WTC11 (cell line): Measurements from ENCODE around the gene LAMC1.

Experiments
- GABPB1 ChIP-seq: sonication (generic); formaldehyde crosslinking; IDR thresholded peaks from 2 replicates; pipeline ENCODE4 v1.8.1; 2023; ENCODE audit warnings: mild to moderate bottlenecking, missing genetic modification reagents
- TF ChIP-seq, protein P1 (sequence below): fragments of 200-600 bp; IDR thresholded peaks from 2 replicates; pipeline ENCODE4 v1.8.0; 2022; ENCODE audit warnings: antibody characterized with exemption
- TF ChIP-seq, protein P2 (sequence below): sonication (generic); formaldehyde crosslinking; IDR thresholded peaks from 2 replicates; pipeline ENCODE4 v1.8.0; 2022; ENCODE audit warnings: mild to moderate bottlenecking, missing genetic modification reagents
- TF ChIP-seq, protein P3 (sequence below): sonication (generic); formaldehyde crosslinking; IDR thresholded peaks from 2 replicates; pipeline ENCODE4 v1.8.1; 2023; ENCODE audit warnings: mild to moderate bottlenecking, missing genetic modification reagents, borderline replicate concordance

DNA sequence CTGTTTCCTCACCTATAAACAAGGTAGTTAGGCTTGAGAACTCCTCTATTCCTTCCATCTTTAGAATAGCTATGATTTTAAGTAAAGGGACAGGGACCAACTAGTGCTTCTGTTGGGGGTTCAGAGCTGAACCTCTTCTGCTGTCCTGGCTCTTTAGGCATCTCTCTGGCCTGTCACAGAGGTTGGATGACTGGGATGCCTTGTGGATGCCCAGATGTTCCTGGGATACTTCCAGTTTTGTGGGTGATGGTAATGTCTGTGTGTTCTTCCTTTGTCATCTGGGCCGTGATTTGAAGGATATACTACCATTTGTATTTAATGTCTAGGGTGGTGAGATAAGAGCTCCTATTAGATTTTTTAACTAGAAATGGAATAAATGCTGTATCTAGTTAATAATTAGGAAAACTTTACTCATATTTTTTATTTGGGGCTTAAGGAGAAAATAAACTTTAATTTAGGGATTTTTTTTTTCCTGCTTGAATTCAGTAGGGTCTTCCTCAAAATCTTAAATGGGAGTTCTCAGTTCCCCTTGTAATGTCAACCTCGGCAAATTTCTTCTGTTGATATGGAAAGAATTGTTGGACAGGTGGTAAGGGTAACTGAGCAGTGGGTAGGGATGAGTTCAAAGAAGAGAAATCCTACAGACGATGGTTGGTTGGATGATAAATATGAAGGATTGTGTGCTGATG lies 47.2 kb downstream of the LAMC1 start:
- TF ChIP-seq, protein P1, sequence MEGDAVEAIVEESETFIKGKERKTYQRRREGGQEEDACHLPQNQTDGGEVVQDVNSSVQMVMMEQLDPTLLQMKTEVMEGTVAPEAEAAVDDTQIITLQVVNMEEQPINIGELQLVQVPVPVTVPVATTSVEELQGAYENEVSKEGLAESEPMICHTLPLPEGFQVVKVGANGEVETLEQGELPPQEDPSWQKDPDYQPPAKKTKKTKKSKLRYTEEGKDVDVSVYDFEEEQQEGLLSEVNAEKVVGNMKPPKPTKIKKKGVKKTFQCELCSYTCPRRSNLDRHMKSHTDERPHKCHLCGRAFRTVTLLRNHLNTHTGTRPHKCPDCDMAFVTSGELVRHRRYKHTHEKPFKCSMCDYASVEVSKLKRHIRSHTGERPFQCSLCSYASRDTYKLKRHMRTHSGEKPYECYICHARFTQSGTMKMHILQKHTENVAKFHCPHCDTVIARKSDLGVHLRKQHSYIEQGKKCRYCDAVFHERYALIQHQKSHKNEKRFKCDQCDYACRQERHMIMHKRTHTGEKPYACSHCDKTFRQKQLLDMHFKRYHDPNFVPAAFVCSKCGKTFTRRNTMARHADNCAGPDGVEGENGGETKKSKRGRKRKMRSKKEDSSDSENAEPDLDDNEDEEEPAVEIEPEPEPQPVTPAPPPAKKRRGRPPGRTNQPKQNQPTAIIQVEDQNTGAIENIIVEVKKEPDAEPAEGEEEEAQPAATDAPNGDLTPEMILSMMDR, result no peak
- TF ChIP-seq, protein P2, sequence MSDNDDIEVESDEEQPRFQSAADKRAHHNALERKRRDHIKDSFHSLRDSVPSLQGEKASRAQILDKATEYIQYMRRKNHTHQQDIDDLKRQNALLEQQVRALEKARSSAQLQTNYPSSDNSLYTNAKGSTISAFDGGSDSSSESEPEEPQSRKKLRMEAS (CRISPR knock-in tag), result no peak
- no peak for TF ChIP-seq GABPB1 (CRISPR knock-in tag)
- TF ChIP-seq, protein P3, sequence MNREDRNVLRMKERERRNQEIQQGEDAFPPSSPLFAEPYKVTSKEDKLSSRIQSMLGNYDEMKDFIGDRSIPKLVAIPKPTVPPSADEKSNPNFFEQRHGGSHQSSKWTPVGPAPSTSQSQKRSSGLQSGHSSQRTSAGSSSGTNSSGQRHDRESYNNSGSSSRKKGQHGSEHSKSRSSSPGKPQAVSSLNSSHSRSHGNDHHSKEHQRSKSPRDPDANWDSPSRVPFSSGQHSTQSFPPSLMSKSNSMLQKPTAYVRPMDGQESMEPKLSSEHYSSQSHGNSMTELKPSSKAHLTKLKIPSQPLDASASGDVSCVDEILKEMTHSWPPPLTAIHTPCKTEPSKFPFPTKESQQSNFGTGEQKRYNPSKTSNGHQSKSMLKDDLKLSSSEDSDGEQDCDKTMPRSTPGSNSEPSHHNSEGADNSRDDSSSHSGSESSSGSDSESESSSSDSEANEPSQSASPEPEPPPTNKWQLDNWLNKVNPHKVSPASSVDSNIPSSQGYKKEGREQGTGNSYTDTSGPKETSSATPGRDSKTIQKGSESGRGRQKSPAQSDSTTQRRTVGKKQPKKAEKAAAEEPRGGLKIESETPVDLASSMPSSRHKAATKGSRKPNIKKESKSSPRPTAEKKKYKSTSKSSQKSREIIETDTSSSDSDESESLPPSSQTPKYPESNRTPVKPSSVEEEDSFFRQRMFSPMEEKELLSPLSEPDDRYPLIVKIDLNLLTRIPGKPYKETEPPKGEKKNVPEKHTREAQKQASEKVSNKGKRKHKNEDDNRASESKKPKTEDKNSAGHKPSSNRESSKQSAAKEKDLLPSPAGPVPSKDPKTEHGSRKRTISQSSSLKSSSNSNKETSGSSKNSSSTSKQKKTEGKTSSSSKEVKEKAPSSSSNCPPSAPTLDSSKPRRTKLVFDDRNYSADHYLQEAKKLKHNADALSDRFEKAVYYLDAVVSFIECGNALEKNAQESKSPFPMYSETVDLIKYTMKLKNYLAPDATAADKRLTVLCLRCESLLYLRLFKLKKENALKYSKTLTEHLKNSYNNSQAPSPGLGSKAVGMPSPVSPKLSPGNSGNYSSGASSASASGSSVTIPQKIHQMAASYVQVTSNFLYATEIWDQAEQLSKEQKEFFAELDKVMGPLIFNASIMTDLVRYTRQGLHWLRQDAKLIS (CRISPR knock-in tag), result no peak
